HG03095 (cell line): ENCODE measurements around the gene JAM3.
"Not testable (repeated sequence)": the region's sequence is repeated elsewhere in the genome, so short reads cannot be mapped to it uniquely, and the experiment has no call there.

Experiments
- ATAC-seq: cut with Tn5 transposase; IDR thresholded peaks from one replicate; pipeline ENCODE4 v1.9.1; 2021; ENCODE audit warnings: moderate library complexity; ENCODE audit not compliant: unreplicated experiment

The JAM3 gene

GRCh38 chr11:134173296-134173695 lies 104.4 kb downstream of the JAM3 start:
- ATAC-seq = no peak

GRCh38 chr11:134176284-134176683 lies 107.4 kb downstream of the JAM3 start:
- no peak for ATAC-seq

- ATAC-seq = no peak
Measured at GRCh38 chr11:134178032-134178674, 109.3 kb downstream of the JAM3 start.

- ATAC-seq = no peak
Measured at GRCh38 chr11:134181707-134182106, 112.8 kb downstream of the JAM3 start.

- not testable (repeated sequence) for ATAC-seq
Measured at GRCh38 chr11:134188092-134188491, 119.2 kb downstream of the JAM3 start.

- no peak for ATAC-seq
Measured at GRCh38 chr11:134196756-134197155, 127.9 kb downstream of the JAM3 start.

GRCh38 chr11:134199531-134199930 lies 130.7 kb downstream of the JAM3 start:
- ATAC-seq = no peak

GRCh38 chr11:134200688-134201087 lies 131.8 kb downstream of the JAM3 start:
- no peak for ATAC-seq
